C1 segment of cervical spinal cord (tissue), 14 donors: ENCODE data around the gene SDHAF1.

Experiments
- DNase-seq, 14 donors: peaks; one replicate each; lab custom pipeline; 2025; lab: John Stamatoyannopoulos, UW

The SDHAF1 gene

GRCh38 chr19:35986664-35987570 is 8.1 kb upstream of the SDHAF1 start:
- peak in 7 of 14 donors; percentile 12 to 86 (median 38) for DNase-seq

GRCh38 chr19:35987571-35987896 is 7.5 kb upstream of the SDHAF1 start:
- no peak for DNase-seq

DNA sequence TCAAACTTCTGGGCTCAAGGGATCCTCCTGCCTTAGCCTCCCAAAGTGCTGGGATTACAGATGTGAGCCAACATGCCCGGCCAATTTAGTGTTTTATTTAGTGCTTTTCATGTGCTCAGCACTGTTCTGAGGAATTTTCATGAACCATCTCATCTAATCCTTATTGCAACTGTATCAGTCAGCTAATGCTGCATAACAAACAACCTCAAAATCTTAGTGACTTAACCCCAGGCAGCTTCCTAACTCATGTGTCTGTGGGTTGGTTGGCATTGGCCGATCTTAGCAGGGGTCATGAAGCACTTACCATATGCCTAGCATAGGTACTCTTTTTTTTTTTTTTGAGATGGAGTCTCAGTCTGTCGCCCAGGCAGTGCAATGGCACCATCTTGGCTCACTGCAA is 6.2 kb upstream of the SDHAF1 start:
- DNase-seq, result no peak

GRCh38 chr19:35990156-35990555 is 4.8 kb upstream of the SDHAF1 start:
- DNase-seq, result no peak

- no peak for DNase-seq
Observed at GRCh38 chr19:35990771-35991730, 3.9 kb upstream of the SDHAF1 start.

GRCh38 chr19:35991731-35992450 is 3.1 kb upstream of the SDHAF1 start:
- no peak for DNase-seq

DNA sequence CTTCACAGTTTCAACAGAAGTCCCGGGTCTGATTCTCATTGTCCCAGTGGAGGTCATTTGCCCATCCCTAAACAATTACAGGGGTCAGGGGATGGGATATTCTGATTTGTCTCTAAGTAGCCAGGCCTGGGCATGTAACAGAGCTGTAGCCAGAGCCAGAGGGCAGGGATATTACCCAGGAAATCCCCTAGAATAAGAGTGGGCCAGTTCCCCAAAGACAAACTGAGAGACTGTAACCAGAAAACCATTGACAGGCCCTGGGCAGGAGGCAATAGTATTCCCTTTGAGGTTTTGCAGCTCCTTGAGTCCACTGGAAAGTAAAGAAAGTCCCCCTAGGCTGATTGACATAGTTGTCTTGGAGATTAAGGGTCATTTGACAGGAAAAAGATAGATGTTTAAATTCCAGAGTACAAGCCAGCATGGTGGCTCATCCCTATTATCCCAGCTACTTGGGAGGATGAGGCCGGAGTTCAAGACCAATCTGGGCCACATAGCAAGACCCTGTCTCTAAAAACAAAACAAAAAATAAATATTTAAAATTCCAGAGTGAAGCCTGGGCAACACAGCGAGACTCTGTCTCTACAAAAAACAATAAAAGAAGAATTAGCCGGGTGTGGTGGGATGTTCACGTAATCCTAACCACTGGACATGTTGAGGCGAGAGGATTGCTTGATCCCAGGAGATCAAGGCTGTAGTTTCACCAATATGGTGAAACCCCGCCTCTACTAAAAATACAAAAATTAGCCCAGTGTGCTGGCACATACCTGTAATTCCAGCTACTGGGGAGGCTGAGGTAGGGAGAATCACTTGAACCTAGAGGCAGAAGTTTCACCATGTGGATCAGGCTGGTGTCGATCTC is 1.9 kb upstream of the SDHAF1 start:
- DNase-seq, result no peak

DNA sequence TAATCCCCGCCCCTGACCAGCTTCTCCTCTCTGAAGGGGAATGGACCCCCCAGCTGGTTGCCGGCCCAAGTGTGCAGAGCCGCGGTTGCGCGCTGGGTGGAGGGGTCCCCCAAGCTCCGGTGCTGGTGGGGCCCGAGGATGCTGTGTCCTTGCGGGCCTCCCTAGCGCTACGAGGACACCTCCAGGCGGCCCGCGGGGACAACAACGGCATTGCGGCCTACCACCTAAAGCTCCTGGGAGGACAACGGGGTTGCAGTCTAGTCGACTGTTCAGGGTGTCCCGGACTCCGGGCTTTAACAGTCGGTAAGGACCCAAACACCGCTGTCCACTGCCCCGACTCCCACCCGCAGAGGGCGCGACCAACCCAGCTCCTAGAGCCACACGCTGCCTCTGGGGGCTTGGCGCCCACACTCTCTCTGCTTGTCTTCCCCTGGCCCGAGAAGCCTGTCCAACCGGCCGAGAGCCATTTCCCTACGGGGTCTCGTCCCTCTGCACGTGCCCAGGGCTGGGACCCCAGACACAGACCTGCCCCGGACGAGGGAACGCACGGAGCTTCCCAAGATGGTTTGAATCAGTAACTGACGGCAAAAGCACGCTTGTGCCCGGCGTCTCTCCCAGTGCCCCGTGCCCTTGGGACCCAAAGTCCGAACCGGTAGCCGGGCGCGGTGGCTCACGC is 927 bp upstream of the SDHAF1 start:
- peak in 5 of 14 donors; percentile 11 to 57 (median 21) for DNase-seq

DNA sequence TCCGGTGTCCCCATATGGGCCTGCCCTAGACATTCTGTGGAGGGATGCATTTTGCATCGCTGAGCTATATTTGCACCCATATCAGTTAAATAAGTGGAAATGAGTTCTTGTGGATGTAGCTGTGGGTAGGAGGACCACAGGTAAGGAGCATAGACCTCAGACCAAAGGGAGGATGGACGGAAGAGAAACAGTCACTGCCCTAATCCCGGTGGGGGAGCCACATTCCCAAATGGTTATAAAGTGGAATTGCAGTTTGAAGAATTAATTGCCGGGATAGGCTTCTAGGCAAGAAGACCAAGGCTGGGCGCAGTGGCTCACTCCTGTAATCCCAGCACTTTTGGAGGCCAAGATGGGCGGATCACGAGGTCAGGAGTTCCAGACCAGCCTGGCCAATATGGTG is 1.8 kb downstream of the SDHAF1 start:
- DNase-seq, result no peak

GRCh38 chr19:36001605-36002004 is 6.6 kb downstream of the SDHAF1 start:
- DNase-seq, result no peak

GRCh38 chr19:36003284-36003683 is 8.3 kb downstream of the SDHAF1 start:
- no peak for DNase-seq

DNA sequence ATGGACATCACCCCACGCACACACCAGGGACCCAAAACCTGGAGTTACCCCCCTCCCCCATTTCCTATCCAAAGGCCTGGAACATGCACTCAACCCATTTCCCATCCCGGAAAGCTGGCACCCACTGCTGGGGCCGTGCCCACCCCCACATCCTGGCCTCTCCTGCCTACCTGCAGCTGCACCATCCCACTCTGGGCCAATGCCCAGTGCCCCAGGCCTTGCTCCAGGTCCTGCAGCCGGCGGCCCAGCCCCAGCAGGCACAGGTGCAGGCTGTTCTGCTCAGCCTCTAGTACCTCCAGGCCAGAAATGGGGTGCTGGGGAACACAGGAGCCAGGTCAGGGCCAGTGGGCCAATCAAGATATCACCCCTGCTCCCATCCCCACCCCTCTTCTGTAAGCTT is 12.0 kb downstream of the SDHAF1 start:
- no peak for DNase-seq

DNA sequence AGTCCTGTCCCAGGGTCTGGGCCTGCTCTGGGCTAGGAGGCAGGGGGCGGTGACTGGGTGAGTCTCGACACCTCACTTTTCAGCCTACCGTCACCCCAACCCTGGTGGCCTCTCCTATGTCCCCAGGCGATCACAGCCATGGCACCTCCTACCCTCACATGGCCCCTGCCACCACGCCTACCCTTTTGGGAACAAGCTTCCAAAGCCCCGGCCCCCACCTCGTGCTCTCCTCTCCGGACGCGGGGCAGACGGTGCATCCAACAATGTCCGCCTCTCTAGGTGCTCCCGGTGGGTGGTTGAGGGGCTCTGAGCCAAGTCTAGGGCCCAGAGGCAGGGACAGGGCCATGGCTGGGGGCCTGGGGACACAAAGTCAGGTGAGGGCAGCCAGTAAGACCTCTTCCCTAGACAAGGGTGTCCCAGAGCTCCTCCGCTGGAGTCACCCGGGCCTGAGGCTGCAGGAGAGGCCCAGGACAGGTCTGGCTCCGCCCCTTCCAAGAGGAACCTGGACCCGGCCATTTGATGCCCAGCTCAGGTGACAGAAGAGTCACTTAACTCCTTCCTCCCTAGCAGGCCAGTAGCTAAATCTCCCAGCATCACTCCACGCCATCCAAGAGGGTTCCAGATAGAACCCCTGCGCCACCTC is 13.5 kb downstream of the SDHAF1 start, which contains the start of gene SYNE4:
TSS of gene SYNE4 (minus strand) at position 478 of the 643 bp plus-strand sequence. CDS start at position 346, 132 bp downstream.
- peak in 5 of 14 donors; percentile 4 to 88 (median 7) for DNase-seq

DNA sequence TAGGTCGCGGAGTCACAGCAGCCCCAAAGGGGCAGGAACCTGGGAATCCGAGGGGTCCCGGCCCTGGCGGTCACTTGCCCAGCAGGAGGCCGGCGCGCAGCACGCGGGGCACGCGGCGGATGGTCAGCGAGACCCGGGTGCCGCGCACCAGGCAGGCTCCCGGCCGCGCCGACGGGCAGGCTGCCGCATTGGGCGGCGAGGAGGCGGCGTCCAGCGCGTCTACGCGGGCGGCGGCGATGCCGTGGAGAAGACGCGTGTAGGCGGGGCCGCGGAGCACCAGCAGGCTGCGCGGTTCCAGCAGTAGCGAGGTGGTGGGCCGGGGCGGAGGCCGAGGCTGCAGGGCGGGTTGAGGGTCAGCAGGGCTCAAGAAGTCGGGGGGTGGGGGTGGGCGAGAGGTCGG is 14.2 kb downstream of the SDHAF1 start:
- DNase-seq, result peak in 8 of 14 donors; percentile 5 to 74 (median 25)

- DNase-seq, result no peak
Observed at GRCh38 chr19:36009633-36010379, 14.8 kb downstream of the SDHAF1 start.

- DNase-seq, result no peak
Observed at GRCh38 chr19:36010402-36010801, 15.4 kb downstream of the SDHAF1 start.

GRCh38 chr19:36013280-36014011 is 18.5 kb downstream of the SDHAF1 start:
- no peak for DNase-seq
